PC-3 (cell line): ENCODE measurements around the gene MUL1.

Experiments used
- CTCF ChIP-seq: fragments of 300-600 bp; sonication (generic); conservative IDR thresholded peaks from 2 replicates; pipeline ENCODE4 v1.5.1; 2017; ENCODE audit warnings: antibody characterized with exemption, low read depth, mild to moderate bottlenecking, low read length
- EZH2 ChIP-seq: fragments of 300-600 bp; sonication (generic); IDR thresholded peaks from one replicate; pipeline ENCODE4 v1.6.1; 2017; ENCODE audit warnings: antibody characterized with exemption, mild to moderate bottlenecking, low read length; ENCODE audit not compliant: unreplicated experiment
- EZH2phosphoT487 ChIP-seq: fragments of 300-600 bp; sonication (generic); IDR thresholded peaks from 2 replicates; pipeline ENCODE4 v1.6.1; 2018; ENCODE audit warnings: mild to moderate bottlenecking, antibody characterized with exemption, low read length, borderline replicate concordance

- TF ChIP-seq CTCF (peak; percentile 42), EZH2 (no peak), EZH2phosphoT487 (no peak)
These were observed 24.0 kb downstream of the MUL1 start for GRCh38 chr1:20483833-20484518.
